Liver (tissue), 3 donors: ENCODE results near the gene SP3.

ENCODE experiments used
- FOXA2 ChIP-seq: IDR thresholded peaks from 2 replicates; pipeline ENCODE4 v1.6.1; 2016; ENCODE audit warnings: antibody characterized with exemption
- RXRA ChIP-seq, 2 donors: IDR thresholded peaks; 2 replicates each; pipeline ENCODE4 v1.6.1; 2017 to 2018; ENCODE audit warnings: antibody characterized with exemption in 2 of 2, mild to moderate bottlenecking in 1 of 2
- TAF1 ChIP-seq: conservative IDR thresholded peaks from 2 replicates; pipeline ENCODE4 v1.6.1; 2016; ENCODE audit warnings: antibody characterized with exemption, mild to moderate bottlenecking
- YY1 ChIP-seq: IDR thresholded peaks from 2 replicates; pipeline ENCODE4 v1.6.1; 2016; ENCODE audit warnings: antibody characterized with exemption, mild to moderate bottlenecking
- TF ChIP-seq, protein P1 (sequence below): fragments of 150-350 bp; IDR thresholded peaks from 2 replicates; pipeline ENCODE4 v1.5.1; 2017; ENCODE audit warnings: improper control_type of control experiment, low read depth, low read length; ENCODE audit not compliant: missing input control
- donor health status: healthy.
- donor health status: healthy.

DNA sequence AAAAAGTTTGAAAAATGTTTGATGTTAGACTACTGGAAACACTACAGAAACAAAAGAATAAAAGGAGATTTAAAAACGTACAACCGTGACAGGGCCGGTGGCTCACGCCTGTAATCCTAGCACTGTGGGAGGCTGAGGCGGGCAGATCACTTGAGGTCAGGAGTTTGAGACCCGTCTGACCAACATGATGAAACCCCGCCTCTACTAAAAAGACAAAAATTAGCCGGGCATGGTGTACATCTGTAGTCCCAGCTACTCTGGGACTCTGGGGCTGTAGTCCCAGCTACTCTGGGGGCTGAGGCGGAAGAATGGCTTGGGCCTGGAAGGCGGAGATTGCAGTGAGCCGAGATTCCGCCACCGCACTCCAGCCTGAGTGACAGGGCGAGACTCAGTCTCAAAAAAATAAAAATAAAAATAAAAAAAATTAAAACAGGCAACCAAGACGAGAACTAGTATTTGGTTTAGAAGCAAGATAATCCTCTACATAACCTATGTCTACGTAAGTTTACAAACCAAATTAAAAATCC lies 5.8 kb downstream of the SP3 start:
- TF ChIP-seq RXRA (IDR thresholded peaks at IDR 0.05) (no peak), TAF1 (no peak), YY1 (no peak), FOXA2 (no peak)
- TF ChIP-seq, protein P1, sequence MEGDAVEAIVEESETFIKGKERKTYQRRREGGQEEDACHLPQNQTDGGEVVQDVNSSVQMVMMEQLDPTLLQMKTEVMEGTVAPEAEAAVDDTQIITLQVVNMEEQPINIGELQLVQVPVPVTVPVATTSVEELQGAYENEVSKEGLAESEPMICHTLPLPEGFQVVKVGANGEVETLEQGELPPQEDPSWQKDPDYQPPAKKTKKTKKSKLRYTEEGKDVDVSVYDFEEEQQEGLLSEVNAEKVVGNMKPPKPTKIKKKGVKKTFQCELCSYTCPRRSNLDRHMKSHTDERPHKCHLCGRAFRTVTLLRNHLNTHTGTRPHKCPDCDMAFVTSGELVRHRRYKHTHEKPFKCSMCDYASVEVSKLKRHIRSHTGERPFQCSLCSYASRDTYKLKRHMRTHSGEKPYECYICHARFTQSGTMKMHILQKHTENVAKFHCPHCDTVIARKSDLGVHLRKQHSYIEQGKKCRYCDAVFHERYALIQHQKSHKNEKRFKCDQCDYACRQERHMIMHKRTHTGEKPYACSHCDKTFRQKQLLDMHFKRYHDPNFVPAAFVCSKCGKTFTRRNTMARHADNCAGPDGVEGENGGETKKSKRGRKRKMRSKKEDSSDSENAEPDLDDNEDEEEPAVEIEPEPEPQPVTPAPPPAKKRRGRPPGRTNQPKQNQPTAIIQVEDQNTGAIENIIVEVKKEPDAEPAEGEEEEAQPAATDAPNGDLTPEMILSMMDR = no peak
